Stimulated activated CD4-positive, alpha-beta T cell treated with anti-CD3 and anti-CD28 coated beads, Interleukin-12 subunit alpha, Interleukin-12 subunit beta, amount 100 ng/mL, for 4 hours (primary cell): Measurements from ENCODE around the gene FAM13C.
"Not testable (repeated sequence)": the region's sequence is repeated elsewhere in the genome, so short reads cannot be mapped to it uniquely, and the experiment has no call there.

Experiments
- DNase-seq: peaks from one replicate; pipeline ENCODE4 v3.0.0-alpha.2; 2020

FAM13C gene

DNA sequence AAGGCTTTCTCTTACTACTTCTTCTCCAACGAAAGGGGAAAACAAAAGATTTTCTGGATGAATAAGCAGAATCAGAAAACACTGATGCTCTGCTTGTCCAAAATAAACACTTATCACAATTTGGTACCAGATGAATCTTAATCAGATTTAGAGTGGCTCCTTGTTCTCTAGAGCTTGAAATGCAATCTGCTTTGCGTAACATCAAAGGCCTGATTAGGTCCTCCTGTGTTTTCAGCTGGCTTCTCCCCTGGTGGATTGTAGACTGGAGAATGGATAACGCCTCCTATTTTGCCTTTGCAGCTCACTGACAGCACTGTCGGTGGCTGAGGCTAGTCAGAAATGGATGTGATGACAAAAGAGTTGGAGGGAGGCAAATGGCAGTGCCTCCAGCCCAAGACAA lies 91.2 kb downstream of the FAM13C start:
- DNase-seq, result no peak

DNA sequence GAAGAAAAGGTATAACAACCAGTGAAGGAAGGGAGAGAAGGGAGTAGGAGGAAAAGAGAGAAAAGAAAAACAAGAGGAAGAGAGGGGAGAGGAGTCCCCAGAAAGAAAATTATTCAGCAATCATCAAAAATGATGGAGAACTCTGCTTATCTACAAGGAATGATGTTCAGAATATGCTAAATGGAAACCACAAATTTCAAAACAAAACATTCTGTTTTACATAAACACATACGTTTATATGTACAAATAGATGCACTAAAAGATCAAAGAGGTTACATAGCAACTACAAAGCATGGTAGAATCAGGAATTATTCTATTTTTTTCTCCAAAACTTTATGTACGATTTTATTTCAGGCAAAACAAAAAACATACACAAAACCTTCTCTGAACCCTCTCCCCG lies 91.9 kb downstream of the FAM13C start:
- DNase-seq, result no peak

DNA sequence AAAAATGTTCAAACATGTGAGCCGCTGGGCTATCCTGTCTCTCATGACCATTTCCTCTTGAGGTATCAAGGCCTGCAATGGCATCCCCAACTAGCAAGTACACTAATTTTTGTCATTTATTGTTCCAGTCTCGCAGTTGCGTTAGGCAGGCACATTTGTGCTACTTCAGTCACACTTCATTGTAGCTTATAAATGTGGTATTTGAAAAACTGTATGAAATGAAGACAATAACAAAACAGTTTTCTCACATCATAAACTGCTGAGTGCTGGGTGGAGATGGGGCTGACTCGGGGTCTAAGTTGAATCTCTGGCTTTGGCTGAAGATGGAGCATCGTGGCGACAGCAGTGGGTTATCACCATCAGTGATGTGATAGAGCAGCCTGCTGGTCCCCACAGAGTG lies 92.7 kb downstream of the FAM13C start:
- DNase-seq, result no peak

DNA sequence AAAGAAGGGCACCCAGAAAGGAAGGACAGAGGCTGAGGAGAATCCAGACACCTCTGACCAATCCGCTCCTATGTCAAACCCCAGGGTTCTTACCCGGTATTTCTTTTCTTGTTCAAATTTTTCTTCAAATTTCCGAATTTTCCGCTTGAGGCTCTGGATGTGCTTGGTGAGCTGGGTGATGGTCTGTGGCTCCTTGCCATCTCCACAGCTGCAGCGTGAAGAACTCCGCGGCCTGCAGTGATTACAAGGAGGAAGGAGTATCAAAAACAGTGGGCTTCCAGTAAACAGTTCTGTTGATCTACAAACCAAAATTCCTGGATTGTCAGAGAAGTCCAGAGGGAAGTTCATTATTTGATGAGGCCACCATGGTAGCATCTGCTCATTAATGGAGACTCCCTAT lies 93.9 kb downstream of the FAM13C start:
- no peak for DNase-seq

DNA sequence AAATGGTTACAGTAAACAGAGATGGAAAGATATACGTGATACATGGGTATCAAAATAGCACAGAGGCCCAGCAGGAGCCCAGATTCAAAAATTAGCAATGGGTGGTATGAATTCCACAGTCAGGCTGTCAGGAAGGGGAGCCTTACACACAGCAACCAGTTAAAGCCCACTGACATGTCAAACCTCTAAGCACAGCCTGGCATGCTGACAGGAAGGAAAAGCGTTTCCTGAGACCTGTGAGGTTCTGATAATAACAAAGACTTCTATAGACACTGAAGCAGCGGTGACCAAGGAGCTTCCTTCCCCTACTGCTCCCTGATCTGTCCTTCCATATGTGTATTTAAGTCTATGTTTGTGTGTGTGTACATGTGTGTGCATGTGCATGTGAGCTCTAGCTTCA lies 96.0 kb downstream of the FAM13C start:
- no peak for DNase-seq

DNA sequence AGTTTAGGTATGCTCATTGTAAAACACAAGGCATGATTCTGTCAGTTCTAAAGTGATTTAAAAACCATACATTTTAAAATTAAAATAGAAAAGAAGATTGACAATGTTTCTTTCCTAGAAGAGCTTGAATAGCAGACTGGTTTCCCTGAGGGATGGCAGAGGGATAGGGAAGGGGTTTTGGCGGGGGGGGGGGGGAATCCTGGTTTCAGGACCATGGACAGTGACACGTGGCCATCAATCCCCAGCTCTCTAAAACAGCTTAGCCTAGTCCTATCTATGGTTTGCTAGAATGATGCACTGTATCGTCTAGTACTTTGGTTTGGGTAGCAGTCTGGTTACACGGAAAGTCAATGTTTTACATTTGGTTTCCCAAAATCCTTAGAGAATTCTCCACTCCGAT lies 97.2 kb downstream of the FAM13C start:
- DNase-seq, result no peak

DNA sequence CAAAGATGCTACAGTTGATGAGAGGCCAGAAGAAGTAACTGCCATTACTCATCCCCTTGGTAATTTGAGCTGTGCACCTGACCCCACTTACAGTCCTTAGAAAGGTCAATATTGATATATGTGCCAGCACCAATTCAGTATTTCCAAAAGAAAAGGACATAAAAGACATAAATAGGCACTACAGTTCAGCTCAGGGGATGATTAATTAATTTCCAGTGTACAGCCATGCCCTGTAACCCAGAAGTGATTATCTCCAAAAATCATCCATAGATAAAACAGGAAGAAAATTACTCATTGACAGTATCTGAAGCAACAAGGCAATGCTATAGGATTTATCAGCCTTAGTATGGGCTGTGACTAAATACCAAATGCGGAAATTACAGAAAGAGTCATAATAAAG lies 103.5 kb downstream of the FAM13C start:
- DNase-seq, result no peak

DNA sequence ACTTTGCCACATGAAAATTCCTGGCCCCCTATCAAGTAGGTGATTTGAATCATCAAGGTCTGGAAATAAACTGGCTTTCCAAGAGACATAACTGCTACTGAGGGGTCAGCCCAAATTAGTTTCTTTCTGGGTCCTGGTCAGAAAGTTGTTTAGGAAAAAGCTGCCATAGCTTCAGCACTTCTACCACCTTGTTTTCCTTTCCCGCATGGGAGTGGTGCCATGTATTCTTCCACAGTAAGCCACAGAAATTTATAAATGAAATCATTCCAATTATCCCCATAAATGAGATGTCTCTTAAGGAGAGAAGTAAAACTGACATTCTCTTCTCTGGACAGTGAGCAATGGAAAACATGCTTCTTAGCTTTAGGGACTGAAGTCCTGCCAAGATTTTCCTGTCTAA lies 105.1 kb downstream of the FAM13C start:
- DNase-seq, result no peak

DNA sequence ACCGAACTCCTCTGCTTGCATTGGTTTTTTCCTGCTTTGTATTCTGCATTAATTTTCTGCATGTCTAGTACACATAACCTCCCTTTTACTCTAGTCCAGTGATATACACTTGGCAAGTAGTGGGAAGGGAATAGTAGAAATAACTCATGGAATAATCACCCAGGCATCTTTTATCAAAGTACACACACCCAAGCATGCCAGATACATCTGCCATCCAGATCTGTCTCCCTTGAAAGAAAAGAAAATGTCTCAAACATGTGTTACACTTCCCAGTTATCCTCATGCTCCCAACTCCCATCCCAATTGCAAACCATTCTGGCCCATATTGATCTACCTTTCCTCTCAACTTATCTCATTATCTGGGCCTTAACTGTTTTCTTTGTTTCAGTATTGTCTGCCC lies 106.9 kb downstream of the FAM13C start:
- DNase-seq, result no peak

DNA sequence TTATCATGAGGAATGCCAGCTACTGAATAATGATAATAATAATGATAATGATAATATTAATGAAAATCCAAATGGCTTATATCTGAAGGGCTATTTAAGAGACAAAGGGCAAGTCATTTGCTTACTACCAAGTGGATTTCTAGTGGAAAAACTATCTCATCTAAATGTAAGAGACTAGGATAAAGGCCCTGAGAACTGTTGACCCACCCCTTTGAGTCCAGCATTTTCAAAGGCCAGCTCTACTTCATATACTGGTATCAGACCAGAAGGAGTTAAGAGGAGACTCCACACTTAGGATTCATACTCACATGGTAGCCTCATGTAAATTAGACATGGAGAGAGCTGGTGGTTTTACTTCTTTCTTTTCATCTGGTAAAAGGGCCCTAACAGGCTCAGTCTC lies 109.9 kb downstream of the FAM13C start:
- DNase-seq, result no peak

DNA sequence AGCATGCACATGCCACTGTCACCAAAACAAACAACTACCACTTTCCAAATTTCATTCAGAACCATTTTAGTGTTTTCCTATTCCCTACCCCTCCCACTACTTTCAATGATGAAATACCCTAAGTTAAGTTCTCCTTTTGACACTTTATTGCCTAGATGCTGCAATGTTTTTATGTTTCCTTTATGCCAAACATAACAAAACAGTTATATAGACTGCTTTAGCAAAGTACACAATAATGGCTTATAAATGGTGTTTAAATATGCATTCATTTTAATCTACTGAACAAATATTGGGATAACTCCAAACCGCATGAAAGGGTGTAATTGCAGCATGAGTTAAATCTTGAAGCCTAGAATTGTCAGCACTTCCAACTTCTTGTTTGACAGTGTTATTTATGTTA lies 116.7 kb downstream of the FAM13C start:
- no peak for DNase-seq

DNA sequence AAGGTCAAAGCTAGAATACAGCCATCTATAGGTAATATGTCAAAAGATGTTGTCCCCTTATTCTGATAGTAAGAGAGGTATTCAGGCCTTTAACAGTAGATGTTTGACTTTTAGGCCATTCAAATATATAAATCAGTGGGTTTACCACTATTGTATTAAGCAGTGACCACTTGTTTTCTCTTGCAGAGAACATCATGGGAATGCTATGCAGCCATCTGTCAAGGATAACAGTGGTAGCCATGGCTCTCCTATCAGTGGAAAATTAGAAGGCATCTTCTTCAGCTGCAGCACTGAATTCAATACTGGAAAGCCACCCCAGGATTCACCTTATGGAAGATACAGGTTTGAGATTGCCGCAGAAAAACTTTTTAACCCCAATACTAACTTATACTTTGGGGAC lies 117.5 kb downstream of the FAM13C start:
- no peak for DNase-seq

DNA sequence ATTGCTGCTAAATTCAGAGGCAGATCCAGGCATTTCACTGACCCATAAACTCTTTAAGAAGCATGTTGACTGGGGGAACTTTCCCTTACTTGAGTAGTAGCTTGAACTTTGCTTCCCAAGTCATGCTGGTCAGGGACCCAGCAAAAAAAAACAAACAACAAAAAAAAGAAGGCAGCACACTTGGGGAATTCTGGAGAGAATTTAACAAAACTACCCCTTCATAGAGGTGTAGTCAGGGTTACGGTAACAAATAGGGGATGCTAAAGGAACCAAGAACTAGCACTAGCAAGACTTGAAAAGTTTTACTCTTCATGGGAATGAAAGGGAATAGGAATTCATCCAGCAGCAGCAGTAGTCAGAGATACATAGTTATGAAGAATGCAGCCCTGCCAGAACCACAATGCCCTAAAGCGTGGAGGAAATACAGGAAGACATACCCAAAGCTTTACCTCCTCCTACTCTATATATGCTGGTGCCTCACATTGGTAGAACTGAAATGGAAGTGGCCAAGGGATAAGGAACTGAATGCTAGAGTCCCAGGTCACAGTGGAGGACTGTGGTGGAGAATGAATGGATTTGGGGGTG lies 118.6 kb downstream of the FAM13C start:
- no peak for DNase-seq

DNA sequence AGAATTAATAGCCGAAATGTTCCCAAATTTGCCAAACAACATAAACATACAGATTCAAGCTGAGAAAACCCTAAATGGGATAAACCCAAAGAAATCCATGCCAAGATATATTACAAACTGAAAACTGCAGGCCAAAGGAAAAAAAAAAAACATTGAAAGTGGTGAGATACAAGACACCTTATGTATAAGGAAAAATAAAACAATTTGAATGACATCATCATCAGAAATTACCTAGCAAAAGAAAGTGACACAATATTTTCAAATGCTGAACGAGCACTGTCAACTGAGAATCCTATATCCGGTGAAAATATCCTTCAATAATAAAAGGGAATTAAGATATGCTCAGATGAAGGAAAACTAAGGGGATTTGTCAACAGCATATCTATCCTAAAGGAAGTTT lies 119.4 kb downstream of the FAM13C start:
- DNase-seq, result no peak

DNA sequence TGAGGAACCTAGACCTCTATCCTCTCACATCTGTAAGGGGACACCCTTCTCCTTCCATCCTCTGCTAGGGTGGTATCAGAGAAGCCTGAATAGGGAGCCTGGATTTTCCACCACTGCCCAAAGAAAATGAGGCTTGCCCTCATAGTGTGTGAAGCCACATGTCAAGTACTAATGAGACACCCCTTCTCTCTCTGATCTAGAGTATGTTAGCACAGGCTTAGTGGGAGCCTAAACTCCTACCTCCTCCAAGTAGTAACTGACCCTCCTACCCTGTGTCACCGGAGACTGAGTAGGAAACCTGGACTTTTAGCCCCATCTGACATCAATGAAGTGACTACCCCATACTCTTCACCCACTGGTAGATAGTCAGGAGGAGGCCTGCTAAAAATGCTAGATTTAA lies 120.3 kb downstream of the FAM13C start:
- DNase-seq, result no peak

DNA sequence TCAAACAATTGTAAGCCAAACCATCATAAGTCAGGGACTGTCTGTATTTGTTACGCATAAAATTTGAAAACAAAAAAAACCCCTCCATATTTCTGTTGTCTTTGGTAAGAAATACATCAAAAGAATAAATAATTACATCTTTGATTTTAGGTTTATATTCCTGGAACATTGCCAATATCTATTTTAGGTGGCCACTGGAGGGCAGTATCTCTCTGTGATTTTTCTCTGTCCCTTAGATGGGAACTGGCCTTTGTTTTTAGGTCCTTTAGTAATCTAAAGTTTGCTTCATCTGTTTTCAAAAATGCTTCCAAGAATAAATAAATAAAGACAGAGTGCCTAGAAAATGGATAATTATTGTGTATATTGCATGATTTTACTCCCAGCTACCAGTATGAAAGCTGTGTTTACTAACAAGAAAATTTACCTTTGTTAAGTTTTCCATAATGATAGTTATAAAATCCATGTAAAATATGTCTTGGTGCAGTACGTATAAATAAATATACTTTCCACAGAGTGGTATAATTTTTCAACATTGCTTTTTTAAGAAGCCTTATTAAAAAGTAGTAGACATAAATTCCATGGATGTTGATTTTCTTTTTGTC lies 121.7 kb downstream of the FAM13C start:
- no peak for DNase-seq

DNA sequence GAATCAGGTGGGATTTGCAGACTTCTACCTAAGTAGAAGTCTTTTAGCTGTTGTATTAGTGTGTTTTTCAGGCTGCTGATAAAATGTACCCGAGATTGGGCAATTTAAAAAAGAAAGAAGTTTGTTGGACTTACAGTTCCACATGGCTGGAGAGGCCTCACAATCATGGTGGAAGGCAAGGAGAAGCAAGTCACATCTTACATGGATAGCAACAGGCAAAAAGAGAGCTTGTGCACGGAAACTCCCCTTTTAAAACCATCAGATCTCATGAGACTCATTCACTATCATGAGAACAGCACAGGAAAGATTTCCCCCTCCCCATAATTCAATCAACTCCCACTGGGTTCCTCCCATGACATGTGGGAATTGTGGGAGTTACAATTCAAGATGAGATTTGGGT lies 123.2 kb downstream of the FAM13C start:
- not testable (repeated sequence) for DNase-seq

DNA sequence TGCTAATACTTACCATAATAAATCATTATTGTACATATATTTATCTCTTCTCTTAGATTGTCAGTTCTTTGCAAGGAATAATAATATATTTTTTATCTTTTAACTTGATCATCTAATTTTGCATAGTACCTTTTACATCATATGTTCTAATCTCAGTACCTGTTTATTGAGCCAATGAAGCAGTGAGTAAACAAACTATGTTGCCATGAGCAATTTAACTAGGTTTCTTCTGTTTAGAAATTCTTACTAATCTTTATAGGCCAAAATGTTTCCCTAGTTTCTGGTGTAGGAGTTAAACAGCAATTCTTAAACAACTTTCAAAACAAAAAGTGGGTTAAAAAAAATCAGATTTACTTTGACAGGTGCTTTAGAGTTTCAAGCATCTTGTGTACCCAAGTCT lies 124.6 kb downstream of the FAM13C start:
- DNase-seq, result no peak

DNA sequence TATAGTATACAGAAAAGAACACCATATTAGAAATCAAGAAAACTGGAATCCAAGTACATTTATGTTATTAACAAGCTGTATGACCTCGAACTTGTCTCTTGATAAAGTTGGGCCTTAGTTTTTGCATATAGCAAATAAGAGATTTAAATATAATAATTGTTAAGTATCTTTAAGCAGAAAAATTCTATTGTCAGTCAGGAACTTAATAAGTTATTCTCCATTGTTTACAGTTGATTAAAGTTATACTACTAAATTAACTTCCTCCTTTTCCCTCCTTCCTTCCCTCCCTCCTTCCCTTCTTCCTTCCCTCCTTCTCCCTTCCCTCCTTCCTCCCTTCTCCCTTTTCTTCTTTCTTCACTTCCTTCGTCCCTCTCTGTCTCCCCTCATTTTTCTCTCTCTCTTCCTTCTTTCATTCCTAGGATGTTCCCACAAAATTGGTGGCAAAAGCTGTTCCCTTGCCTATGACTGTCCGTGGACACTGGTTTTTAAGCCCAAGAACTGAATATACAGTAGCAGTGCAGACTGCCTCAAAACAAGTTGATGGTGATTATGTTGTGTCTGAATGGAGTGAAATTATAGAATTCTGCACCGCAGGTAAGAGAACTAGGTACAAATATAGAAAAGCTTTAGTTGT lies 126.2 kb downstream of the FAM13C start:
- DNase-seq, result no peak

DNA sequence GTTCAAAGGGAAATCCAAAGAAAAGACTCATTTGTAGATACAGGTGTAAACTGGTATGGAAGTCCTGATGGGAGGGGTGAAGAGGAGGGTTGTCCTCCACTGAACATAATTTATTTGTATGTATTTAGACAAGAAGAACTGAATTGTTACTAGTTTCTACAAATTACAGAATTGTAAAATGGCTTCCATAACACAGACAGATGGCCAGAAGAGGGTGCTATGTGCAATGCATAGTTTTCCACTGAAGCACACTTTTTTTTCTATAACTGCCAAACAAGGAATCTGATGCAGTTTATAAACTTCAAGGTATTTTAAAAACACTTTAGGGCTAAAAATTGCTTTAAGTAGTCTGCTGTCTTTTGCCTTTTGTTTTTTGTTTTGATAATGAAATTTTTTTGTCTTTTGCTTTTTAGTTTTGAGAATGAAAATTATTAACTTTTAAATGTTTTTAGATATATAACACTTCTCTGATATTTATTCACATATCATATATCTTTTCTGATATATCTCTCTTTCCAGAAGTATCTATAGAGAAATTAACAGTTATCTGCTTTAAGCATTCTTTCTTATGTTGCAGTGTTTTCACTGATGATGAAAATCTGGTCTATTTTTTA lies 127.4 kb downstream of the FAM13C start:
- no peak for DNase-seq

DNA sequence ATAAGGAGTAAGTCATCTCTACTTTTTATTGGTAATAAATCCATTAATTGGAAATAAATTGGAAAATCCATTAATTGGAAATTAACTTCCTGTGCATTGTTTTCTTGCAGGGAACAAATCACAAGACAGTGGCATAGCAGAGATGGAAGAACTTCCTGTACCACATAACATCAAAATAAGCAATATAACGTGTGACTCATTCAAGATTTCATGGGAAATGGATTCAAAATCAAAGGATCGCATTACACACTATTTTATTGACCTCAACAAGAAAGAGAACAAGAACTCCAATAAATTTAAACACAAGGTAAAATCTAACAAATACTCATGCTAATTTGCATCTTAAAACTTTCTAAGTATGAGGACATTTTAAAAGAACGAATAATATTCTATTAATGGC lies 128.2 kb downstream of the FAM13C start:
- DNase-seq, result no peak

DNA sequence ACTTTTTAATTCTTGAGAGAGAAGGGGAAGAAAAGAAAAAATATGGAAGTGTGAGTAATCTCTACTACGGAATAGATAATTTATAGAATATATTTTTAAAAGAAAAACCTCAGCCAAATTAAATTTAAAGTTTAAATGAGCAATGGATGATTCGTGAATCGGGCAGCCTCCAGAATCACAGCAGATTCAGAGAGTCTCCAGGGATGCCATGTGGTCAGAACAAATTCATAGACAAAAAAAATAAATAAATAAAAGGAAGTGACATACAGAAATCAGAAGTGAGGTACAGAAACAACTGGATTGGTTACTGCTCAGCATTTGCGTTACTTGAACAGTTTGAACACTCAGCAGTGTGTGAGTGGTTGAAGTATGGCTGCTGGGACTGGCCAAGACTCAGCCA lies 132.9 kb downstream of the FAM13C start:
- no peak for DNase-seq

DNA sequence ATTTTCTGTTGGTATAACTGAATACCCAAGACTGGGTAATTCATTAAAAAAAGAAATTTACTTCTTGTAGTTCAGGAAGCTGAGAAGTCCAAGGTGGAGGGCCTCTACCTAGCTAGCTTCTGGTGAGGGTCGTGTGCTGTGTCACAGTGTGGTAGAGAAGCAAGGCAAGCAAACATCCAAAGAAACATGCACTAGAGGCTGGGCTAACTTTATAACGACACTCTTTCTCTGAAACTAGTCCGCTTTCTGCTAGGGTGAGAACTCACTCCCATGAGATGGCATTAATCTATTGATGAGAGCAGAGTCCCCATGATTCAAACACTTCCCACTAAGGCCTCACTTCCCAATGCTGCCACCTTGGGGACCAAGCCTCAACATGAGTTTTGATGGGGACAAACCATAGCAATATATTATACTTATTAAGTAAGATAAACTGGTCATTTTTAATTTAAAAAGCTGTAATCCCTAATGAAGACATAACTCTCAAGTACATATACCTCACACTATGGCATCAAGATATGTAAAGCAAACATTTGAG lies 135.1 kb downstream of the FAM13C start:
- DNase-seq, result no peak

DNA sequence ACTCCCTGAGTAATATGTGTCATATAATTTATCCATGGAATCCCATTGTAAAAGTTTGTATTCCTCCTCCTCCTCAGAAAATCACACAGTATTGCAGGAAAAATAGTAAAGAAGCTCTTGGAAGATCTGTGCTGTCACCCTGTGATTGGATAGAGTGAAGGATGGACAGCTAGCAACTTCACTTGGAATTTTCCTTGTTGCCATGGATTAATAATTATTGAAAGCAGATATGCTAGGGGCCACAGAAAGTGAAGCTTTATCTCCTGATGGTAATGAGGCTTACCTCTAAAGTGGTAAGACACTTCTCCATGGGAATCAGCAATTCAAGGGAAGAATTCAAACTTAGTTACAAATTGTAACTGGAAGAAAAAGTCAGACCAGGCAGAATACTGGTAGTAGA lies 137.1 kb downstream of the FAM13C start:
- no peak for DNase-seq
